ENCODE measurements around the gene BCAR1. TPM values are rescaled to one million over a fixed set of nuclear protein-coding genes. Genes with fewer than 3 reads are reported as not detected.
A peak's percentile ranks its signal among the peaks of the same experiment; 100 is the strongest.

The BCAR1 gene
- total RNA-seq, 5 donors from 2014 or later (not counting 1 experiment from before 2014, with no cell fraction given): 0.49 to 1.6 (median 0.98) TPM

- no peaks in the 10 kb centered on the region for H3K9me3 ChIP-seq
- H3K4me1 ChIP-seq (ENCODE audit: control insufficient read depth in 1 of 2, extremely low read depth in 1 of 2, insufficient read depth in 2 of 2, low read length in 2 of 2): peaks cover 0 to 12% of the 10 kb centered on the region in 2 experiments
- 93% methylated on average over 46 of the region's 48 CpGs for WGBS (ENCODE audit: insufficient coverage)
- POLR2A ChIA-PET: interaction anchor here in 1 of 2 donors (0.6 kb wide), 1 partner anchor 147 kb away, joined by 3 read pairs; no protein-coding TSS in a partner anchor
- no peak overlapping the region for H3K27ac Mint-ChIP-seq
- H3K4me1 Mint-ChIP-seq: peaks cover 2 to 6% (median 2%) of the 10 kb centered on the region in 3 donors
- no peak overlapping the region for H3K4me3 ChIP-seq (ENCODE audit: control insufficient read depth in 1 of 2, extremely low read depth in 1 of 2, low read length in 1 of 2)
- H3K4me3 Mint-ChIP-seq: no peak overlapping the region
- ATAC-seq (replicated peaks in 1 of 4) (no peak), DNase-seq (no peak)
- no peak overlapping the region for H3K27ac ChIP-seq (ENCODE audit: low read length)
- CTCF ChIA-PET: interaction anchor here in 1 of 2 donors (1.2 to 3.3 kb wide), 3 partner anchors 147 to 167 kb away, joined by 4 to 32 read pairs (median 9); no protein-coding TSS in a partner anchor
- H3K9me3 Mint-ChIP-seq: no peaks in the 10 kb centered on the region
- no peaks in the 10 kb centered on the region for H3K36me3 Mint-ChIP-seq
- no peaks in the 10 kb centered on the region for H3K36me3 ChIP-seq (ENCODE audit: control insufficient read depth in 2 of 2, extremely low read depth in 1 of 2, insufficient read depth in 1 of 2, low read length in 1 of 2)
- peaks cover 0 to 11% of the 10 kb centered on the region in 2 experiments for H3K27me3 ChIP-seq (replicated peaks in 1 of 2; ENCODE audit: control insufficient read depth in 2 of 2, extremely low read depth in 1 of 2, insufficient read depth in 2 of 2, low read length in 1 of 2)
- H3K27me3 Mint-ChIP-seq: no peaks in the 10 kb centered on the region
These were observed 16.3 kb downstream of the BCAR1 start for GRCh38 chr16:75234856-75235696.

- Mint-ChIP-seq H3K4me1 (peaks cover 2 to 6% (median 2%) of the 10 kb centered on the region in 3 donors), H3K27ac (no peak overlapping the region), H3K9me3 (no peaks in the 10 kb centered on the region), H3K27me3 (no peaks in the 10 kb centered on the region), H3K36me3 (no peaks in the 10 kb centered on the region), H3K4me3 (no peak overlapping the region)
- DNase-seq (no peak), ATAC-seq (replicated peaks in 1 of 4) (peak in 1 of 4 experiments; percentile 22)
- ChIA-PET CTCF (interaction anchor here (0.6 to 3.3 kb wide), 25 partner anchors 8 to 231 kb away, joined by 3 to 93 read pairs (median 6); no protein-coding TSS in a partner anchor), POLR2A (no interaction called here)
- H3K4me1 ChIP-seq (ENCODE audit: control insufficient read depth in 1 of 2, extremely low read depth in 1 of 2, insufficient read depth in 2 of 2, low read length in 2 of 2): peaks cover 0 to 12% of the 10 kb centered on the region in 2 experiments
- H3K9me3 ChIP-seq: no peaks in the 10 kb centered on the region
- H3K4me3 ChIP-seq (ENCODE audit: control insufficient read depth in 1 of 2, extremely low read depth in 1 of 2, low read length in 1 of 2): no peak overlapping the region
- H3K27me3 ChIP-seq (replicated peaks in 1 of 2; ENCODE audit: control insufficient read depth in 2 of 2, extremely low read depth in 1 of 2, insufficient read depth in 2 of 2, low read length in 1 of 2): peaks cover 0 to 18% of the 10 kb centered on the region in 2 experiments
- no peaks in the 10 kb centered on the region for H3K36me3 ChIP-seq (ENCODE audit: control insufficient read depth in 2 of 2, extremely low read depth in 1 of 2, insufficient read depth in 1 of 2, low read length in 1 of 2)
- H3K27ac ChIP-seq (ENCODE audit: low read length): no peak overlapping the region
- WGBS (ENCODE audit: insufficient coverage): 73% methylated on average over 7 of the region's 7 CpGs
These were observed 17.8 kb downstream of the BCAR1 start for GRCh38 chr16:75233611-75233938.

GRCh38 chr16:75231570-75231969 lies 19.9 kb downstream of the BCAR1 start:
- Mint-ChIP-seq H3K36me3 (no peaks in the 10 kb centered on the region), H3K27ac (no peak overlapping the region), H3K4me3 (no peak overlapping the region), H3K9me3 (no peaks in the 10 kb centered on the region), H3K4me1 (peaks cover 2 to 6% (median 2%) of the 10 kb centered on the region in 3 donors), H3K27me3 (peaks cover 0 to 3% of the 10 kb centered on the region in 2 donors)
- WGBS (ENCODE audit: insufficient coverage): no CpG with 5 or more reads among the region's 11 CpGs
- Histone ChIP-seq H3K36me3 (ENCODE audit: control insufficient read depth in 2 of 2, extremely low read depth in 1 of 2, insufficient read depth in 1 of 2, low read length in 1 of 2) (no peaks in the 10 kb centered on the region), H3K4me1 (ENCODE audit: control insufficient read depth in 1 of 2, extremely low read depth in 1 of 2, insufficient read depth in 2 of 2, low read length in 2 of 2) (peaks cover 0 to 12% of the 10 kb centered on the region in 2 experiments), H3K9me3 (no peaks in the 10 kb centered on the region), H3K27ac (ENCODE audit: low read length) (no peak overlapping the region), H3K4me3 (ENCODE audit: control insufficient read depth in 1 of 2, extremely low read depth in 1 of 2, low read length in 1 of 2) (no peak overlapping the region), H3K27me3 (replicated peaks in 1 of 2; ENCODE audit: control insufficient read depth in 2 of 2, extremely low read depth in 1 of 2, insufficient read depth in 2 of 2, low read length in 1 of 2) (peaks cover 0 to 38% of the 10 kb centered on the region in 2 experiments)
- ATAC-seq (replicated peaks in 1 of 4): no peak
- no peak for DNase-seq
- CTCF ChIA-PET: interaction anchor here (0.7 to 3.0 kb wide), 2 partner anchors 148 to 158 kb away, joined by 6 to 23 read pairs; no protein-coding TSS in a partner anchor
- POLR2A ChIA-PET: no interaction called here

GRCh38 chr16:75230471-75231110 lies 20.8 kb downstream of the BCAR1 start:
- Mint-ChIP-seq H3K27ac (peak overlapping the region in 1 of 2 donors; percentile 22), H3K9me3 (no peaks in the 10 kb centered on the region), H3K4me3 (no peak overlapping the region), H3K4me1 (peaks cover 2 to 6% (median 2%) of the 10 kb centered on the region in 3 donors), H3K27me3 (peaks cover 0 to 4% of the 10 kb centered on the region in 2 donors), H3K36me3 (no peaks in the 10 kb centered on the region)
- Histone ChIP-seq H3K4me1 (ENCODE audit: control insufficient read depth in 1 of 2, extremely low read depth in 1 of 2, insufficient read depth in 2 of 2, low read length in 2 of 2) (peaks cover 0 to 9% of the 10 kb centered on the region in 2 experiments), H3K4me3 (ENCODE audit: control insufficient read depth in 1 of 2, extremely low read depth in 1 of 2, low read length in 1 of 2) (no peak overlapping the region), H3K27me3 (replicated peaks in 1 of 2; ENCODE audit: control insufficient read depth in 2 of 2, extremely low read depth in 1 of 2, insufficient read depth in 2 of 2, low read length in 1 of 2) (peaks cover 0 to 41% of the 10 kb centered on the region in 2 experiments), H3K36me3 (ENCODE audit: control insufficient read depth in 2 of 2, extremely low read depth in 1 of 2, insufficient read depth in 1 of 2, low read length in 1 of 2) (no peaks in the 10 kb centered on the region), H3K27ac (ENCODE audit: low read length) (no peak overlapping the region), H3K9me3 (no peaks in the 10 kb centered on the region)
- POLR2A ChIA-PET: interaction anchor here in 1 of 2 donors (0.6 kb wide), 1 partner anchor 287 kb away, joined by 6 read pairs; no protein-coding TSS in a partner anchor
- ATAC-seq (replicated peaks in 1 of 4): no peak
- CTCF ChIA-PET: interaction anchor here (0.6 to 0.7 kb wide), 3 partner anchors 102 to 172 kb away, joined by 3 to 7 read pairs (median 6); no protein-coding TSS in a partner anchor
- WGBS (ENCODE audit: insufficient coverage): 87% methylated on average over 8 of the region's 9 CpGs
- no peak for DNase-seq

GRCh38 chr16:75229172-75230031 lies 22.0 kb downstream of the BCAR1 start:
- WGBS (ENCODE audit: insufficient coverage): 91% methylated on average over 48 of the region's 48 CpGs

More at GRCh38 chr16:75229172-75230031, 22.0 kb downstream of the BCAR1 start:
- ATAC-seq (replicated peaks in 1 of 4) (no peak), DNase-seq (no peak)
- Histone ChIP-seq H3K36me3 (ENCODE audit: control insufficient read depth in 2 of 2, extremely low read depth in 1 of 2, insufficient read depth in 1 of 2, low read length in 1 of 2) (no peaks in the 10 kb centered on the region), H3K4me1 (ENCODE audit: control insufficient read depth in 1 of 2, extremely low read depth in 1 of 2, insufficient read depth in 2 of 2, low read length in 2 of 2) (peaks cover 0 to 9% of the 10 kb centered on the region in 2 experiments), H3K27me3 (replicated peaks in 1 of 2; ENCODE audit: control insufficient read depth in 2 of 2, extremely low read depth in 1 of 2, insufficient read depth in 2 of 2, low read length in 1 of 2) (peaks cover 0 to 41% of the 10 kb centered on the region in 2 experiments), H3K27ac (ENCODE audit: low read length) (no peak overlapping the region), H3K4me3 (ENCODE audit: control insufficient read depth in 1 of 2, extremely low read depth in 1 of 2, low read length in 1 of 2) (no peak overlapping the region), H3K9me3 (no peaks in the 10 kb centered on the region)
- Mint-ChIP-seq H3K27me3 (peaks cover 0 to 7% of the 10 kb centered on the region in 2 donors), H3K27ac (no peak overlapping the region), H3K36me3 (no peaks in the 10 kb centered on the region), H3K4me3 (no peak overlapping the region), H3K9me3 (no peaks in the 10 kb centered on the region), H3K4me1 (peaks cover 2 to 6% (median 2%) of the 10 kb centered on the region in 3 donors)
- POLR2A ChIA-PET: no interaction called here
- CTCF ChIA-PET: interaction anchor here in 1 of 2 donors (0.5 kb wide), 1 partner anchor 165 kb away, joined by 3 read pairs; no protein-coding TSS in a partner anchor
